ENCODE data around the gene CREB5.

Gene CREB5

DNA sequence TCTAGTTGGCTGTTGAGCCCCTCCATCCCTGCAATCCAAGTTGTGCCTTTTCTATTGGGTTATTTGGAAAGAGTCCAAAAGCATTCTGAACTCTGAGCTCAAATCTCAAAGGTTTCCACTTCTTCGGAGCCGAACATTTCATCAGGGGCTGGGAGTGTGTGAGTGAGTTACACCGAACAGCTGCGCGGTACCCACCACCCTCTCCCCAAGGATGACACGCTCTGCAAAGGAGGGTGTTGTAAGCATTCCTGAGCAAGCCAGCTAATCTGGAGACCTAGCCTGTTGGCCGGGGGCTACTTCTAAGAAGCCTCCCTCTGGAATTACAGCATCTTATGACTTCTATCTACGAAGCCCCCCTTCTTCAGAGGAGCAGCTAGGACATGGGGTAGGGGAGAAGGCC, 270.5 kb downstream of the CREB5 start:
- TF ChIP-seq, protein P1, sequence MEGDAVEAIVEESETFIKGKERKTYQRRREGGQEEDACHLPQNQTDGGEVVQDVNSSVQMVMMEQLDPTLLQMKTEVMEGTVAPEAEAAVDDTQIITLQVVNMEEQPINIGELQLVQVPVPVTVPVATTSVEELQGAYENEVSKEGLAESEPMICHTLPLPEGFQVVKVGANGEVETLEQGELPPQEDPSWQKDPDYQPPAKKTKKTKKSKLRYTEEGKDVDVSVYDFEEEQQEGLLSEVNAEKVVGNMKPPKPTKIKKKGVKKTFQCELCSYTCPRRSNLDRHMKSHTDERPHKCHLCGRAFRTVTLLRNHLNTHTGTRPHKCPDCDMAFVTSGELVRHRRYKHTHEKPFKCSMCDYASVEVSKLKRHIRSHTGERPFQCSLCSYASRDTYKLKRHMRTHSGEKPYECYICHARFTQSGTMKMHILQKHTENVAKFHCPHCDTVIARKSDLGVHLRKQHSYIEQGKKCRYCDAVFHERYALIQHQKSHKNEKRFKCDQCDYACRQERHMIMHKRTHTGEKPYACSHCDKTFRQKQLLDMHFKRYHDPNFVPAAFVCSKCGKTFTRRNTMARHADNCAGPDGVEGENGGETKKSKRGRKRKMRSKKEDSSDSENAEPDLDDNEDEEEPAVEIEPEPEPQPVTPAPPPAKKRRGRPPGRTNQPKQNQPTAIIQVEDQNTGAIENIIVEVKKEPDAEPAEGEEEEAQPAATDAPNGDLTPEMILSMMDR (IDR thresholded peaks at IDR 0.05; ENCODE audit: insufficient read depth, low read length, poor library complexity, severe bottlenecking) = no peak
- Histone ChIP-seq H3K27me3 (replicated peaks; ENCODE audit: control insufficient read depth, insufficient read depth, low read length) (no peaks in the 10 kb centered on the region; the same call in 1 of the 2 replicates), H3K36me3 (ENCODE audit: control insufficient read depth, insufficient read depth, low read length) (no peaks in the 10 kb centered on the region), H3K4me3 (replicated peaks; ENCODE audit: low read depth, low read length) (no peak overlapping the region)
- DNase-seq (ENCODE audit: extremely low read depth, insufficient read length) = no peak

DNA sequence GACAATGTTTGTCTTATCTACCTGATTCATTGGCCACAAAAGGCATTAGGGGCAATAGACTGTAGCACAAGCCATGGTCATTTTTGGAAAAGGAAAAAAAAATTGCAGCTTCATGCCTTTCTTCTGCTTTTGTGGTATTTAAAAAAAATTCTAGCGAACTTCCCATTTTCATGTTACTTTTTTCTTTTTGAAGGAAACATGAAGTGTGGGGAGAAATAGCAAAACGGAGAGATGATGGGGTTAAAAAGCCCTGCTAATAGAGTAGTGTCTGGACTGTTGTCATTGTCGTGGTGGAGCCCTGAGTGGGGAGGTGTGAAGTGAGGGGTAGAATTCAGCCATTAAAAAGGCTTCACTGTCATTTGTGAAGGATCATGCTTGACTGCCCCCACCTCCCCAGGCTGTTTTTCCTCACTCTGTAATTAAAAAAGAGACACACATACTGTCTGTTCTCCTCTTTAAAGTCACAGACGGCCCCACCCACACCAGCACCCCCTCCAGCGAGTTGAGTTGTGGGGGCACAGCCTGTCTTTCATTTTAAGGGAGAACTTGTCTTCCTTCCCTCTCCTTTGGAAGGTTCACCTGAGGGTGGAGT, 272.4 kb downstream of the CREB5 start:
- no peaks in the 10 kb centered on the region; the same call in 1 of the 2 replicates for H3K27me3 ChIP-seq (replicated peaks; ENCODE audit: control insufficient read depth, insufficient read depth, low read length)
- TF ChIP-seq, protein P1 (IDR thresholded peaks at IDR 0.05; ENCODE audit: insufficient read depth, low read length, poor library complexity, severe bottlenecking) = no peak
- no peak for DNase-seq (ENCODE audit: extremely low read depth, insufficient read length)

DNA sequence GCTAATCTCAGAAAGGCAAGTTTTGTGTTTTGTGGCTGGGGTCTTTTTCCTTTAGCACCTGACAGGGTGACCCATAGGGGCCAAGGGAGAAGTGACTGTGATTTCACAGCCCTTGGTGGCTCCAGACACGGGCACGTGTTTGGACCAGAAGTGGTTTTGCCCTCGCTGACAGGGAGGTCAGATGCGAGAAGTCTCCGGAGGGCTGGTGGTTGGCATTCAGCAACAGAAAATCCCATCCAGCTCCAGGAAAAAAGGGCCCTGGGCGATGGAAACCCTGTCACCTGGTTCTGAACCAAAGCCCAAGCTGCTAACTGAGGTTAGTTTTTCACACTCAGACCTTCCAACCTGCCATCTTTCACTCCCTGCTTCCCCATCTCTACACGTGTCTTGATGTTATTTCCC, 272.9 kb downstream of the CREB5 start:
- H3K4me3 ChIP-seq (replicated peaks; ENCODE audit: low read depth, low read length) = no peak overlapping the region
- DNase-seq (ENCODE audit: extremely low read depth, insufficient read length) = peak; percentile 30
- TF ChIP-seq, protein P1 (IDR thresholded peaks at IDR 0.05; ENCODE audit: insufficient read depth, low read length, poor library complexity, severe bottlenecking) = no peak
- no peaks in the 10 kb centered on the region; the same call in 1 of the 2 replicates for H3K27me3 ChIP-seq (replicated peaks; ENCODE audit: control insufficient read depth, insufficient read depth, low read length)
- H3K36me3 ChIP-seq (ENCODE audit: control insufficient read depth, insufficient read depth, low read length) = no peaks in the 10 kb centered on the region

More for the DNA sequence above, 272.4 kb downstream of the CREB5 start:
- no peak overlapping the region for H3K4me3 ChIP-seq (replicated peaks; ENCODE audit: low read depth, low read length)
- H3K36me3 ChIP-seq (ENCODE audit: control insufficient read depth, insufficient read depth, low read length) = no peaks in the 10 kb centered on the region

DNA sequence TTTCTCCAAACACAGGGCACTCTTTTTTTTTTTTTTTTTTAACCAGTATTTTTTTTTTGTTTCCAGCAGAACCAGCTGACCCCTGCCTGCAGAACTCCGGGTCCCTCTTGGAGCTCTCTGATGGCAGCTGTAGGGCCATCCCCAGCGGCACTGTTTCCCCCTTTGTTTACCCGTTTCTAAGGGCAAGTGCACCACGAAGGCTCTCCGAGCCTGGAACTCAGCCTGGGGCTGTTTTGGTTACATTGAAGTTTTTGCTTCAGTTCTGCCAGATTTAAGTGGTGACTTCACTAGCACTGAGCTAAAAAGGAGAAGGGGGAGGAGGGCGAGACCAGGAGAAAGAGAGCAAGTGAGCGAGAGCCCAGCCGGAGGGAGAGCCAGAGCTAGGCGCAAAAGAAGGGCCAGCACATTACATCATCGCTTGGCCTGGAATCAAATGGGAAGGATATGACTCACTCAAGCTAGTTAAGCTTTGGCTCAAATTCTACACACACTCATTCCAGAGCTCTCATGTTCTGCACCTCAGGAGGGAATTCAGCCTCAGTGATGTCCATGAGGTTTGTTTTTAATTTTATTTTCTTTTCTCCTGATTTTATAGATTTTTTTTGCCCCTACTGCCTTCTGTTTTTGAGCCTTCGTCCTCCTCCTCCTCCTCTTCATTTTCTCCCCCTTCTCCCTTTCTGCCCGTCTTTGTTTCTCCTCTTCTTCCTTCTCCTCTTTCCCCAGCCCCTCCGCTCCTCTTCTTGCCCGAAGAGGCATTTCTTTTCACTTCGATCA, 273.5 kb downstream of the CREB5 start:
- TF ChIP-seq, protein P1 (IDR thresholded peaks at IDR 0.05; ENCODE audit: insufficient read depth, low read length, poor library complexity, severe bottlenecking) = no peak
- Histone ChIP-seq H3K27me3 (replicated peaks; ENCODE audit: control insufficient read depth, insufficient read depth, low read length) (no peaks in the 10 kb centered on the region; the same call in 1 of the 2 replicates), H3K36me3 (ENCODE audit: control insufficient read depth, insufficient read depth, low read length) (no peaks in the 10 kb centered on the region), H3K4me3 (replicated peaks; ENCODE audit: low read depth, low read length) (no peak overlapping the region)
- DNase-seq (ENCODE audit: extremely low read depth, insufficient read length) = peak; percentile 57

DNA sequence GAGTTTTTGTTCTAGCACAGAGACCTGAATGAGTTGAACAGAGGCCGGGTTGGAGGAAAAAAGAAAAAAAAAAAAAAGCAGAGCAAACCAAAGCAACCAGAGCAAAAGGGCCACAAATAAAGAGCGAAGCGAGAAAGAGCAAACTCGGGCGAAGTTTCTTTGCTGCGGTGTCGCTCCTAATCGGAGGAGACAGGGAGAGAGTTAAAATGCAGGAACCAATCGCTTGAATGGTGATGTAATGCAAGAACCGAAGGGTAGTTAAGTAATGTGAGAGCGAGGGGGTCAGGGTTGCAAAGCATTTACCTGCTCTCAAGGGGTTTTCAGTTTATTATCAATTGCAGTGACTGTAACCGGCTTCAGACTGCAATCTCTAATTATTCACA, 274.1 kb downstream of the CREB5 start:
- no peaks in the 10 kb centered on the region; the same call in 1 of the 2 replicates for H3K27me3 ChIP-seq (replicated peaks; ENCODE audit: control insufficient read depth, insufficient read depth, low read length)

More for the DNA sequence above, 274.1 kb downstream of the CREB5 start:
- TF ChIP-seq, protein P1 (IDR thresholded peaks at IDR 0.05; ENCODE audit: insufficient read depth, low read length, poor library complexity, severe bottlenecking) = no peak
- no peak overlapping the region for H3K4me3 ChIP-seq (replicated peaks; ENCODE audit: low read depth, low read length)
- DNase-seq (ENCODE audit: extremely low read depth, insufficient read length) = no peak
- no peaks in the 10 kb centered on the region for H3K36me3 ChIP-seq (ENCODE audit: control insufficient read depth, insufficient read depth, low read length)

Measured in GM06990 (cell line).